HG03175 (cell line): Measurements from ENCODE around the gene EHMT1.

ENCODE experiments used
- ATAC-seq: cut with Tn5 transposase; IDR thresholded peaks from one replicate; pipeline ENCODE4 v1.9.1; 2021; ENCODE audit warnings: mild to moderate bottlenecking, moderate library complexity; ENCODE audit not compliant: unreplicated experiment

The EHMT1 gene

DNA sequence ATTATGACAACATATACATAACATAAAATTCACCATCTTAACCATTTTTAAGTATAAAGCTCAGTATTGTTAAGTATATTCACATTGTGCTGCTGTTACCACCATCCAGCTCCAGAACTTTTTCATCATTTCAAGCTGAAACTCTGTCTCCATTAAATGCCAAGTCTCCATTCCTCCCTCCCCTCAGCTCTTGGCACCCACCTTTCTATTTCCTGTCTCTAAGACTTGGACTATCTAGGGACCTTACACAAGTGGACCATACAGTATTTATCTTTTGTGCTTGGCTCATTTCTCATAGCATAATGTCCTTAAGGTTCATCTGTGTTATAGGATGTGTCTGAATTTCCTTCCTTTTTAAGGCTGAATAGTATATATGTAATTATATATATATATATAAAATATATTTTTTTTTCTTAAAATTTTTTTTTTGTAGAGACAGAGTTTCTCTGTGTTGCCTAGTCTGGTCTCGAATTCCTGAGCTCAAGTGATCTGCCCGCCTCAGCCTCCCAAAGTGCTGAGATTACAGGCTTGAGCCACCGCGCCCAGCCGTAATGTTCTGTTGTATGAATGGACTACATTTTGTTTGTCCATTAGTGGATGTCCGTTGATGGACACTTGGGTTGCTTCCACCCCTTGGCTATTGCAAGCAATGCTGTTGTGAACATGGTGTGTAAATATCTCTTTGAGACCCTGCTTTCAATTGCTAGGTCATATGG, 72.3 kb downstream of the EHMT1 start:
- ATAC-seq, result no peak

DNA sequence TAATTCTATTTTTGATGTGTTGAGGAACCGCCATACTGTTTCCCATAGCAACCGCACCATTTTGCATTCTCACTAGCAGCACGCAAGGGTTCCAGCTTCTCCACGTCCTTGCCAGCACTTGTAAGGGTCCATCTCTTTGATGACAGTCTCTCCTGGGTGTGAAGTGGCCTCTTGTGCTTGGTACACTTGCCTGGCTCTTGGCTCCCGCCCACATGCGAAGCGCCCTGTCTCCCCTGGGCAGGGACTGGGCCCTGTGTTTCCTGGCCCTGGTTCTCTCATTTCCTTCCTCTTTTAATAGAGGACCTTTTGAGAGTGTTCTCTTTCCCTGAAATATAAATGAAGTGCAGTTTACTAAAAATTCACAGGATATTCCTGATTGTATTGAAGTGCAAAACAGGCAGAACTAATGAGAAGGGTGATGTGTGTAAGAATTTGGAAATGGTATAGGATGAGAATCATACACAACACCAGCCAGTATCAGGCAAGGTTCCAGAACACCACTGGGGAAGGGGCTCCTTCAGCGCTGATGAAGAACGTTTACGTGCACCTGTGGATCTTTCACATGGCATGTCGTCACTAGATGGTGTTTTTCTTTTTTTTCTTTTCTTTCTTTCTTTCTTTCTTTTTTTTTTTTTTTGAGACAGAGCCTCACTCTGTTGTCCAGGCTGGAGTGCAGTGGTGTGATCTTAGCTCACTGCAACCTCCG, 73.0 kb downstream of the EHMT1 start:
- no peak for ATAC-seq

DNA sequence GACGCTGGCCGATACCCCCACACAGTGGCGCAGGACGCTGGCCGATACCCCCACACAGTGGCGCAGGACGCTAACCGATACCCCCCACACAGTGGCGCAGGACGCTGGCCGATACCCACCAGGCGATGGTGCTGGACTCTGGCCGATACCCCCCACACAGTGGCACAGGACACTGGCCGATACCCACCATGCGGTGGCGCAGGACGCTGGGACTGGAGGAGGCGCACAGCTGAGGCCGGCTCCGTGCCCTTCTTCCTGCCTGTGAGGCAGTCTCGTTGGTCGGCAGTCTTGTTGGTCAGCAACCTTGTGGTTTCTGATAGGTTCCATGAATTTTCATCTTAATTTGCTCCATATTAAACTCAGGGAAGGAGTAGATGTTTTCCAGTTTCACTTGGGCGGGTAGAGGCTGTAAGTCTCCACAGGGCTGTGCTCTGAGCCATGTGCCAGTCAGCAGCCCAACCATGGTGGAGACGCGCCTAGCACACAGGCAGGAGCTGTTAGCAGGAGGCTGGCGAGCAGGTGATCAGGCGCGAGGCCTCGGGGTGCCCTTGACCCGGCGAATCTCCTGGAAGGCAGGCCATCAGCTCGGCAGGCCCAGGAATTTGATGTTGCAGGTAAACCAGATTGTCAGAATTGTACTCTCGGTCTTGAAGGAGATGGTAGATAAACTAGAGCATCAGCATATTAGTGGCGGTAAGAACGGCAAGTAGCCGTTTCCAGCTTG, 75.6 kb downstream of the EHMT1 start:
- no peak for ATAC-seq

- ATAC-seq, result no peak
These were observed 76.4 kb downstream of the EHMT1 start for GRCh38 chr9:137694962-137695875.

DNA sequence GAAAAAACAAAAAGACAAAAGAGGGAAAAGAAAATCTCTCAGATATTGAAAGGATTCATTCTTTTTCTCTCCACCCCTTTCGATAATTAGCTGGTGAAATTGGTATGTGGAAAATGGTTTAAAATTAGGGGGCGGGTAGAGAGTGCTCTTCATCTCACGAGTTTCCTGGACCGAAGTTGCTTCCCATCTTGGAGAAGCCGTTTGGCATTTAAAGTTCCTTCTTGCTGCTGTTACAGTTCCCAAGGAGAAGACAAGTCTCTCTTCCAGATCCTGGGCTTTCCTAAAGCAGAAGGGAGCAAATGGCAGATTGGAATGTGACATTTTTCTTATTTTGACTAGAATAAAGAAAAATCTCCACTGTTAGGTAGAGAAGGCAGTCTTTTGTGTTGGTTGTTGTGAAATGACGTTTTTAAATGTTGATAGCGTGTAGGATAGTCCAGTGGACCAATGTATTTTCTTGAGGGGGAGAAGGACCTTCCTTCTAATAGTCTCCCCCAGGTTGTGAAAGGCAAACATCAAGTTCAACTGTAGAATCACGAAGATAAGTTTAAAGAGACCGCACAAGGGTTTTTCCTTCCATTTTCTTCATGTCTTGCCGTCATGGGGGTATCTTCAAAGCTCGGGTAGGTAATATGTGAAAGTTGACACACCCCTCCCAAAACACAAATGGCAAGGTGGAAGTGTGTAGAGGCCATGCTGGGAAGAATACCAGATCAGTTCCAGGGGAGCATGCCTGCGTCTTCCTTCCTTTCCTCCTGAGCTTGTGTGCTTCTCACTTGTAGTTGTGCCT, 77.5 kb downstream of the EHMT1 start:
- no peak for ATAC-seq

DNA sequence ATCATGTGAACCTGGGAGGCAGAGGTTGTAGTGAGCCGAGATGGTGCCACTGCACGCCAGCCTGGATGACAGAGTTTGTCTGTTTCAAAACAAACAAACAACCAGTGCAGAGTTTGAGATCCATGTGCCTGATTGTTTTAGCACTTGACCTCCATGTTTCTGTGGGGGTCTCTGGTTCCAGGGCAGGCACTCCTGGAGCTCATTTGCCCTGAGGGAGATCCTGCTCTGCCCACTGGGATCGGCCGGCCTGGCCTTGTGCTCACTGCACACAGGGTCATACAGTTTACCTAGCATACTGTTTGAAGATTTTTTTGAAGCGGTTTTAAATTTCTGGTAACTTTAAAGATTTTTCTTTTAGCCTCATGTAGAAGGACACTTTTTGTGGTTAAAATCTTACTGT, 78.4 kb downstream of the EHMT1 start:
- no peak for ATAC-seq

GRCh38 chr9:137697832-137698231, 79.0 kb downstream of the EHMT1 start:
- no peak for ATAC-seq

GRCh38 chr9:137700911-137701310, 82.1 kb downstream of the EHMT1 start:
- ATAC-seq, result no peak

DNA sequence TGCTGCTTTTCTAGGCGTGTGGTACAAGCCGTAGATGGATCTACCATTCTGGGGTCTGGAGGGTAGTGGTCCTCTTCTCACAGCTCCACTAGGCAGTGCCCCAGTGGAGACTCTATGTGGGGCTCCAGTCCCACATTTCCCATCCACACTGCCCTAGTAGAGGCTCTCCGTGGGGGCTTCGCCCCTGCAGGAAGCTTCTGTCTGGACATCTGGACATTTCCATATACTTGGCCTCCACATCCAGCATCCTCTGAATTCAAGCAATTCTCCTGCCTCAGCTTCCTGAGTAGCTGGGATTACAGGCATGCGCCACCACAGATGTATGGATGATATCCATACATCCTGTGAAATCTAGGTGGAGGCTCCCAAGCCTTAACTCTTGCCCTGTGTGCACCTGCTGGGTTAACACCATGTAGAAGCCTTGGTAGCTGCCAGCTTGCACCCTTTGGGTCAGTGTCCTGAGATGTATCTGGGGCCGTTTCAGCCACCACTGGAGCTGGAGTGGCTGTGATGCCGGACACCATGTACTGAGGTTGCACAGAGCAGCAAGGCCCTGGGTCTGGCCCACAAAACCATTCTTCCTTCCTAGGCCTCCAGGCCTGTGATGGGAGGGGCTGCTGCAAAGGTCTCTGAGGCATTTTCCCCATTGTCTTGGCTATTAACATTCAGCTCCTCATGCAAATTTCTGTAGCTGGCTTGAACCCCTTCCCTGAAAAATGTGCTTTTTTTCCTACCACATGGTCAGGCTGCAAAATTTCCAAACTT, 84.0 kb downstream of the EHMT1 start:
- no peak for ATAC-seq

DNA sequence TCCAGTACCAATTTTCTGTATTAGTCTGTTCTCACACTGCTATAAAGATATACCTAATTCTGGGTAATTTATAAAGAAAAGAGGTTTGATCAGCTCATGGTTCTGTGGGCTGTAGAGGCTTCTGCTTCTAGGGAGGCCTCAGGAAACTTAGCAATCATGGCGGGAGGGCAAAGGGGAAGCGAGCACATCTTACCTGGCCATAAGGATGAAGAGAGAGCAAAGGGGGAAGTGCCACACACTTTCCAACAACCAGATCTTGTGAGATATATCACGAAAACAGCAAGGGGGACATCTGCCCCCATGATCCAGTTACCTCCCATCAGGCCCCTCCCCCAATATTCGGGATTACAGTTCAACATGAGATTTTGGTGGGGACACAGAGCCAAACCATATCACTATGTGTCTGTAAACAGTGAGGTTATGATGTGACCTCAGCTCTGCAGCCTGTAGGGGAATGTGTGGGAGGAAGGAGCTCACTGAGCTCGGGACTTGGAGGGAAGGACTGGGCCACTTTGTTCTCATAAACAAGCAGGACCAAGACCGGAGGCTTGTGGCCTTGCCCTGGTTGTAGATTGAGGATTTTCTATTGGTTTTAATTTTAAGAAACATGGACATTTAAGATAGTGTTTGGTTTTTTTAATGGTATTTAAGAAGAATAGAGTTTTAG, 85.2 kb downstream of the EHMT1 start:
- ATAC-seq, result no peak

DNA sequence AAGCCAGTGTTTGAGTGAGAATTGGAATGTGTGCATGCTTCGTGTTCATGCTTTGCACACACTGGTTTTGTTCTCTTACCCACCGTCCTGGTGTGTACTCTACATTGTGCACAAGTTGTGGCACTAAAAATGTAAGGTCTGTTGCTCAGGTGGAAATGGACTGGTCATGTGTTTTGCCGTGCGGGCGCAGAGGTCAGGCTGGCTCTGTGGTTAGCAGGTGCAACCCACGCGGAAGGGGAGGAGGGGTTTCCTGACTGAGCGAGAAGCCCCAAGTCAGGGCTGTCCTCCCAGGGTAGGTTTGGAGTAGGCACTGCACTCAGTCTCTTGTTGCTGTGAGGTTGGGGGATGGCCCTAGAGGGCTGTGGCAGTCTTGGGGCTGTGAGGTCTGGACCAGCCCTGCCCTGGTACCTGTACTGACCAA, 86.6 kb downstream of the EHMT1 start:
- ATAC-seq, result peak; percentile 74

DNA sequence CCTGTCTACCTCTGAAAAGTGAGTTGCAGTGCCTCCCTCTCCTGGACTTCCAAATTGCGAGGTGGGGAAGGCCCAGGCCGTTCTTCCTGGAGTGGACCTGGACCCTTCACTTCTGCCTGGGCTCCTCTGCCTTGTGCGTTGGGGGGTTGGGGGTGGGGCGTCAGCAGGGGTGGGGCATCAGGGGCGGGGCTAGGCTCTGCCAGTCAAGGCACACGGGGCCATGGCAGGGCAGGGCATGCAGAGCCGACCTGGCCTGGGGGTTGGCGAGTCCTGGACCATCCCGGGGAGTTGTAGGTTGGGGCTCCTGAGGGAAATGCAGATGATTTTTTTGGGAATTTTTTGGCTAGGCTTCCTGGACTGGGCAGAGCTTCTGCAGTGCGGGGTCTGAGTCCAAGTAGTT, 87.1 kb downstream of the EHMT1 start:
- ATAC-seq, result peak; percentile 43

DNA sequence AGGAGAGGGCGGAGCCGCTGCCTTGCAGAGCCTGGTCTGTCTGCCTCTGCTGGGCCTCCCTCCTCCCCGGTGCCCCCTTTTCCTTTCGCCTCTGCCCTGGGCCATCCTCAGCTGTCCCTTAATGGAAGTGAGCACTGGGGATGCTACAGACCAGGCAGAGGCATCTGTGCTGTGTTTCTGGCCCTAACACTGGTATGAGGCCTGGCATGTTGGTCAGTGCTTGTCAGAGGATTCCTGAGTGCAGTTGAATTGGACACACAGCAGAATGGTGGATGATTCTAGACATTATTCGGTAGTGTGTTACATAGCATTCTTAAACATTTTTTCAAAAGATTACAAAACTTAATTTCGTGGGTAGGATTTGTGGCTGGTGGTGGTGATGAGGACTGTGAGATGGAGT, 88.6 kb downstream of the EHMT1 start:
- ATAC-seq, result no peak

DNA sequence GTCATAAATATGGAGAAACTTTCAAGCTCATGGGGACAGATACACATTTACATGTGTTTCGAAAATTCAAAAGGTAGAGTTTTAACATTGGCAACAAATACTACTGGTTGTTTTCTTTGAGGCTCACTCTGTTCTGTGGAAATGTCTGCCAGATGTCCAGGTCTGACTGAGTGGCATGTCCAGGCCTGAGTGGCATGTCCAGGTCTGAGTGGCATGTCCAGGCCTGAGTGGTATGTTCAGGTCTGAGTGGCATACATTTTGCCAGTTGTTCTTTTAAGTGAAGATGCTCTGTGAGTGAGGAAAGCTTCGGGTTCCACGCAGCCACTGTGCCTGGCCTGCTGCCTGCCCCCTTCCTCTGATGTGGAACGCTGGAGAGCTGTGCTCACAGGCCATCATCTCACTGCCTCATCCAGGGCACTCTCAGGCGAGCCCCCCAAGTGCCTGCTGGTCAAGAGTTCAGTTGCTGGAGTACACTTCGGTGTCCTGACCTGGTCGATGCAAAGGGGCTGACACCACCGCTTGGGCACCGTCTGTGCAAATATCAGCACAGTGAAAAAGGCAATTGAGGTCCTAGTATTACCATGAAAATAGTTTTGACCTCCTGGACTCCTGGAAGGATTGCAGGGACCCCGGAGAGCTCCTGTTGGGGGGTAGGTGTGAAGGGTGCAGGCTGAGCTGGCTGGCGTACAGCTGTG, 89.9 kb downstream of the EHMT1 start:
- no peak for ATAC-seq

GRCh38 chr9:137709411-137710101, 90.8 kb downstream of the EHMT1 start:
- ATAC-seq, result no peak

DNA sequence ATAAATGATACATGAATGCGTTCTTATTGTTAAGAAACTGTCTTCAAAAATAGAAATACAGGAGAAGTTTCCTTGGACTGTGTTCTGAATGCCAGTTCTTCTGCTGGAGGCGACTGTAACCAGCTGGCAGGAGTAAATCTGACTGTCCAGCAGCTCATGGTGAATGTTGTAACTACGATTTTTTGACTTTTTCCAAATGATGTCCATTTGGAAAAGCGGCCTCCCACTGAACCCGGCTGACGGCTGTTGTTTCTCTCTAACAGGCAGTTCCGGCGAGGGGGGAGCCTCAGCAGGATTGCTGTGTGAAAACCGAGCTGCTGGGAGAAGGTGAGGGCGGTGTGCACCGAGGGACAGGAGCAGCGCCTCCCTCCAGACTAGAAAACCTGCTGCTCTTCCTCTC, 91.9 kb downstream of the EHMT1 start:
- no peak for ATAC-seq

DNA sequence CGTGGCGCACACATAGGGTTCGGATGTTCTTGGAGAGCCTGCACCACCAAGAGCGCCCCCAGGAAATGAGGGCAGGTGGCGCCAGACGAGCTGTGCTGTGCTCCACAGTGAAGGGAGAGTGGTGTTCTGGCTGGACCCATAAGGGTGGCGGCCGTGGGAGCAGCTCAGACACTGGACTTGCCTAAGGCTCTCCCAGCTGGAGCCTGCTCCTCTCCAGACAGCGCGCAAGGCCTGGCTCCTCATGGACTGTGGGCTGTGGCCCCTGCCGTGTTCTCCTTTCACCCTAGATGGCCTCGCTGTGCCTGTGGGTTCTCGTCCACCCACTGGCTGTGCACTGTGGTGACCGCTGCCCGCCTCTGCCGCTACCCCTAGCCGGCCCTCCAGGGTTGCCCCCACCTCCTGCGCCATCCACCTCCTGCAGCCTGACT, 92.9 kb downstream of the EHMT1 start:
- ATAC-seq, result no peak

GRCh38 chr9:137715321-137715720, 96.5 kb downstream of the EHMT1 start:
- ATAC-seq, result no peak
